GM04504 (cell line): ENCODE results near the gene UBN2.
"Not testable (repeated sequence)": the region's sequence is repeated elsewhere in the genome, so short reads cannot be mapped to it uniquely, and the experiment has no call there.

Experiments
- DNase-seq: peaks from one replicate; pipeline ENCODE4 v3.0.0-alpha.2; 2012; ENCODE audit warnings: low read depth

Gene UBN2

GRCh38 chr7:139299296-139299695 lies 68.3 kb downstream of the UBN2 start:
- no peak for DNase-seq

- DNase-seq, result no peak
These were observed 69.4 kb downstream of the UBN2 start for GRCh38 chr7:139300390-139300789.

- DNase-seq, result no peak
These were observed 73.5 kb downstream of the UBN2 start for GRCh38 chr7:139304517-139304916.

- no peak for DNase-seq
These were observed 87.0 kb downstream of the UBN2 start for GRCh38 chr7:139317939-139318505.

GRCh38 chr7:139321071-139321745 lies 90.2 kb downstream of the UBN2 start:
- peak; percentile 32 for DNase-seq

GRCh38 chr7:139324709-139325108 lies 93.7 kb downstream of the UBN2 start:
- DNase-seq, result not testable (repeated sequence)

- DNase-seq, result peak; percentile 84
These were observed 97.3 kb downstream of the UBN2 start for GRCh38 chr7:139328375-139328774.

- no peak for DNase-seq
These were observed 98.1 kb downstream of the UBN2 start for GRCh38 chr7:139329119-139329518.

- DNase-seq, result no peak
These were observed 99.4 kb downstream of the UBN2 start for GRCh38 chr7:139330333-139331030.

GRCh38 chr7:139332697-139333359 lies 101.8 kb downstream of the UBN2 start:
- no peak for DNase-seq

GRCh38 chr7:139333443-139333842 lies 102.4 kb downstream of the UBN2 start:
- DNase-seq, result not testable (repeated sequence)

- DNase-seq, result no peak
These were observed 103.5 kb downstream of the UBN2 start for GRCh38 chr7:139334399-139335150.

- DNase-seq, result no peak
These were observed 108.0 kb downstream of the UBN2 start for GRCh38 chr7:139339025-139339424.

GRCh38 chr7:139339698-139340036 lies 108.6 kb downstream of the UBN2 start:
- no peak for DNase-seq

- DNase-seq, result peak; percentile 99
These were observed 109.2 kb downstream of the UBN2 start for GRCh38 chr7:139340037-139340807.

- no peak for DNase-seq
These were observed 109.7 kb downstream of the UBN2 start for GRCh38 chr7:139340808-139341057.

- peak; percentile 84 for DNase-seq
These were observed 110.2 kb downstream of the UBN2 start, which contains the start of gene FMC1 for GRCh38 chr7:139341058-139341775. Gene FMC1 (plus strand): TSS chr7:139341337. CDS start chr7:139341385, 48 bp downstream.

GRCh38 chr7:139341776-139342226 lies 110.8 kb downstream of the UBN2 start:
- no peak for DNase-seq

GRCh38 chr7:139345042-139345441 lies 114.0 kb downstream of the UBN2 start:
- no peak for DNase-seq

- DNase-seq, result no peak
These were observed 120.0 kb downstream of the UBN2 start for GRCh38 chr7:139351027-139351426.

- no peak for DNase-seq
These were observed 123.7 kb downstream of the UBN2 start for GRCh38 chr7:139354729-139355128.
